ENCODE measurements around the gene CCDC184. TPM values are rescaled to one million over a fixed set of nuclear protein-coding genes. Genes with fewer than 3 reads are reported as not detected.
"Not testable (repeated sequence)": the region's sequence is repeated elsewhere in the genome, so short reads cannot be mapped to it uniquely, and the experiment has no call there.

CCDC184 gene
- total and polyA plus RNA-seq, 2 donors (not counting 1 experiment from before 2014, with no cell fraction given), result 0.17 to 0.28 TPM

GRCh38 chr12:48202766-48203165 lies 19.3 kb downstream of the CCDC184 start:
- Histone ChIP-seq H3K36me3 (ENCODE audit: control insufficient read depth, insufficient read depth, low read length) (no peaks in the 10 kb centered on the region), H3K4me2 (ENCODE audit: extremely low read depth, insufficient read depth, low read length) (no peak overlapping the region), H4K20me1 (ENCODE audit: control insufficient read depth, extremely low read depth, insufficient read depth, low read length) (no peaks in the 10 kb centered on the region), H3K9me3 (ENCODE audit: control insufficient read depth, insufficient read depth, low read depth, low read length) (no peaks in the 10 kb centered on the region), H3K27me3 (ENCODE audit: control insufficient read depth, insufficient read depth, low read length) (no peaks in the 10 kb centered on the region), H3K4me1 (ENCODE audit: control insufficient read depth, extremely low read depth, insufficient read depth, low read length) (peaks cover 2% of the 10 kb centered on the region), H3K27ac (ENCODE audit: insufficient read depth, low read length) (no peak overlapping the region), H3K4me3 (replicated peaks in 1 of 4; ENCODE audit: control extremely low read depth in 1 of 4, insufficient read depth in 1 of 4, low read depth in 3 of 4, low read length in 4 of 4) (no peak overlapping the region), H3K9ac (ENCODE audit: insufficient read depth, low read length) (no peak overlapping the region), H3K79me2 (ENCODE audit: control insufficient read depth, insufficient read depth, low read length) (no peaks in the 10 kb centered on the region), H2AFZ (ENCODE audit: low read length) (no peak overlapping the region)
- TF ChIP-seq CTCF (conservative IDR thresholded peaks at IDR 0.05 in 1 of 2, IDR thresholded peaks at IDR 0.05 in 1 of 2; ENCODE audit: low read depth in 1 of 2, low read length in 2 of 2) (no peak), EZH2 (IDR thresholded peaks at IDR 0.05; ENCODE audit: low read length, missing control alignments) (no peak)
- no peak for DNase-seq (ENCODE audit: low read depth in 2 of 2)

- no peak within 1 kb of the TSS for H3K9ac ChIP-seq (ENCODE audit: insufficient read depth, low read length)
- H3K36me3 ChIP-seq (ENCODE audit: control insufficient read depth, insufficient read depth, low read length), result no peaks in the 10 kb centered on the region
- H3K4me3 ChIP-seq (replicated peaks in 1 of 4; ENCODE audit: control extremely low read depth in 1 of 4, insufficient read depth in 1 of 4, low read depth in 3 of 4, low read length in 4 of 4), result no peak within 1 kb of the TSS
- no peak for DNase-seq (ENCODE audit: low read depth in 2 of 2)
- no peak within 1 kb of the TSS for H3K27ac ChIP-seq (ENCODE audit: insufficient read depth, low read length)
- H3K79me2 ChIP-seq (ENCODE audit: control insufficient read depth, insufficient read depth, low read length), result no peaks in the 10 kb centered on the region
- H3K9me3 ChIP-seq (ENCODE audit: control insufficient read depth, insufficient read depth, low read depth, low read length), result no peaks in the 10 kb centered on the region
- TF ChIP-seq CTCF (conservative IDR thresholded peaks at IDR 0.05 in 1 of 2, IDR thresholded peaks at IDR 0.05 in 1 of 2; ENCODE audit: low read depth in 1 of 2, low read length in 2 of 2) (no peak), EZH2 (IDR thresholded peaks at IDR 0.05; ENCODE audit: low read length, missing control alignments) (no peak)
- no peaks in the 10 kb centered on the region for H3K27me3 ChIP-seq (ENCODE audit: control insufficient read depth, insufficient read depth, low read length)
- no peaks in the 10 kb centered on the region for H4K20me1 ChIP-seq (ENCODE audit: control insufficient read depth, extremely low read depth, insufficient read depth, low read length)
- no peak within 1 kb of the TSS for H3K4me2 ChIP-seq (ENCODE audit: extremely low read depth, insufficient read depth, low read length)
- H3K4me1 ChIP-seq (ENCODE audit: control insufficient read depth, extremely low read depth, insufficient read depth, low read length), result peaks cover 2% of the 10 kb centered on the region
- no peak within 1 kb of the TSS for H2AFZ ChIP-seq (ENCODE audit: low read length)
Observed at GRCh38 chr12:48203192-48203591, 19.7 kb downstream of the CCDC184 start, which contains the start of gene OR10AD1. TSS of gene OR10AD1 (minus strand) at chr12:48203292. CDS start at chr12:48203292, 0 bp downstream.

DNA sequence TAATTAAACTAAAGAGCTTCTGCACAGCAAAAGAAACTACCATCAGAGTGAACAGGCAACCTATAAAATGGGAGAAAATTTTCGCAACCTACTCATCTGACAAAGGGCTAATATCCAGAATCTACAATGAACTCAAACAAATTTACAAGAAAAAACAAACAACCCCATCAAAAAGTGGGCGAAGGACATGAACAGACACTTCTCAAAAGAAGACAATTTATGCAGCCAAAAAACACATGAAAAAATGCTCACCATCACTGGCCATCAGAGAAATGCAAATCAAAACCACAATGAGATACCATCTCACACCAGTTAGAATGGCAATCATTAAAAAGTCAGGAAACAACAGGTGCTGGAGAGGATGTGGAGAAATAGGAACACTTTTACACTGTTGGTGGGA lies 26.1 kb downstream of the CCDC184 start:
- H3K27ac ChIP-seq (ENCODE audit: insufficient read depth, low read length); H3K4me1 ChIP-seq (ENCODE audit: control insufficient read depth, extremely low read depth, insufficient read depth, low read length); H3K36me3 ChIP-seq (ENCODE audit: control insufficient read depth, insufficient read depth, low read length); H2AFZ ChIP-seq (ENCODE audit: low read length); H3K27me3 ChIP-seq (ENCODE audit: control insufficient read depth, insufficient read depth, low read length); H3K9me3 ChIP-seq (ENCODE audit: control insufficient read depth, insufficient read depth, low read depth, low read length); H3K4me2 ChIP-seq (ENCODE audit: extremely low read depth, insufficient read depth, low read length); H3K79me2 ChIP-seq (ENCODE audit: control insufficient read depth, insufficient read depth, low read length); H3K9ac ChIP-seq (ENCODE audit: insufficient read depth, low read length); DNase-seq (ENCODE audit: low read depth in 2 of 2); H4K20me1 ChIP-seq (ENCODE audit: control insufficient read depth, extremely low read depth, insufficient read depth, low read length); H3K4me3 ChIP-seq (replicated peaks in 1 of 4; ENCODE audit: control extremely low read depth in 1 of 4, insufficient read depth in 1 of 4, low read depth in 3 of 4, low read length in 4 of 4): not testable (repeated sequence)
